ENCODE data around the gene ART3. TPM values are rescaled to one million over a fixed set of nuclear protein-coding genes. Genes with fewer than 3 reads are reported as not detected.

ART3 gene
- total RNA-seq, 1 donor from 2014 or later = not detected

GRCh38 chr4:76055421-76055820, 19.1 kb upstream of the ART3 start:
- TF ChIP-seq CTCF (IDR thresholded peaks at IDR 0.05) = no peak
- ATAC-seq = no peak
- Histone ChIP-seq H3K4me3 (no peak overlapping the region), H3K27ac (no peak overlapping the region), H3K27me3 (no peaks in the 10 kb centered on the region), H3K9me3 (no peaks in the 10 kb centered on the region), H3K4me1 (no peaks in the 10 kb centered on the region), H3K36me3 (no peaks in the 10 kb centered on the region)
- DNase-seq = no peak
- intact Hi-C loops (cut with DNase I) = no loop called here

GRCh38 chr4:76058302-76058701, 16.2 kb upstream of the ART3 start:
- intact Hi-C loops (cut with DNase I) = no loop called here
- no peak for ATAC-seq
- TF ChIP-seq CTCF (IDR thresholded peaks at IDR 0.05) = no peak

GRCh38 chr4:76058888-76059426, 15.6 kb upstream of the ART3 start:
- ATAC-seq (peak; percentile 39), DNase-seq (no peak)
- Histone ChIP-seq H3K4me3 (no peak overlapping the region), H3K27me3 (no peaks in the 10 kb centered on the region), H3K36me3 (no peaks in the 10 kb centered on the region), H3K27ac (no peak overlapping the region), H3K4me1 (no peaks in the 10 kb centered on the region), H3K9me3 (no peaks in the 10 kb centered on the region)
- intact Hi-C loops (cut with DNase I) = no loop called here
- TF ChIP-seq CTCF (IDR thresholded peaks at IDR 0.05) = no peak

More at GRCh38 chr4:76058302-76058701, 16.2 kb upstream of the ART3 start:
- no peak for DNase-seq
- H3K27ac ChIP-seq = no peak overlapping the region
- H3K36me3 ChIP-seq = no peaks in the 10 kb centered on the region
- H3K4me1 ChIP-seq = no peaks in the 10 kb centered on the region
- H3K9me3 ChIP-seq = no peaks in the 10 kb centered on the region
- H3K27me3 ChIP-seq = no peaks in the 10 kb centered on the region
- no peak overlapping the region for H3K4me3 ChIP-seq

- intact Hi-C loops (cut with DNase I) = no loop called here
- peak; percentile 65 for ATAC-seq
- DNase-seq = no peak
- H3K4me3 ChIP-seq = no peak overlapping the region
- H3K27ac ChIP-seq = no peak overlapping the region
- no peaks in the 10 kb centered on the region for H3K4me1 ChIP-seq
- TF ChIP-seq CTCF (IDR thresholded peaks at IDR 0.05) = no peak
- H3K9me3 ChIP-seq = no peaks in the 10 kb centered on the region
- H3K27me3 ChIP-seq = no peaks in the 10 kb centered on the region
- no peaks in the 10 kb centered on the region for H3K36me3 ChIP-seq
Observed at GRCh38 chr4:76059750-76060149, 14.8 kb upstream of the ART3 start.

- Histone ChIP-seq H3K27me3 (no peaks in the 10 kb centered on the region), H3K4me3 (no peak overlapping the region), H3K36me3 (no peaks in the 10 kb centered on the region), H3K4me1 (no peaks in the 10 kb centered on the region), H3K9me3 (no peaks in the 10 kb centered on the region), H3K27ac (no peak overlapping the region)
- no peak for TF ChIP-seq CTCF (IDR thresholded peaks at IDR 0.05)
- DNase-seq (no peak), ATAC-seq (peak; percentile 54)
- intact Hi-C loops (cut with DNase I) = no loop called here
Observed at GRCh38 chr4:76060506-76060905, 14.0 kb upstream of the ART3 start.

- no peak for TF ChIP-seq CTCF (IDR thresholded peaks at IDR 0.05)
- intact Hi-C loops (cut with DNase I) = no loop called here
- Histone ChIP-seq H3K27ac (no peak overlapping the region), H3K4me1 (no peaks in the 10 kb centered on the region), H3K27me3 (no peaks in the 10 kb centered on the region), H3K4me3 (no peak overlapping the region), H3K36me3 (no peaks in the 10 kb centered on the region), H3K9me3 (no peaks in the 10 kb centered on the region)
- DNase-seq = no peak
- ATAC-seq = no peak
Observed at GRCh38 chr4:76061421-76061820, 13.1 kb upstream of the ART3 start.
